Endothelial cell of umbilical vein (primary cell): ENCODE results near the gene NLE1.

Source experiments
- EZH2 ChIP-seq: IDR thresholded peaks from 2 replicates; pipeline ENCODE4 v1.6.1; 2012; ENCODE audit warnings: borderline replicate concordance, low read depth, mild to moderate bottlenecking, moderate library complexity, low read length, inconsistent platforms; ENCODE audit not compliant: severe bottlenecking
- POLR2A ChIP-seq: IDR thresholded peaks from 2 replicates; pipeline ENCODE4 v1.6.1; 2012; ENCODE audit warnings: low read depth, mild to moderate bottlenecking, control low read depth, low read length
- POLR2AphosphoS5 ChIP-seq: IDR thresholded peaks from 2 replicates; pipeline ENCODE4 v1.6.1; 2012; ENCODE audit warnings: low read depth, mild to moderate bottlenecking, control low read depth, low read length, moderate library complexity; ENCODE audit not compliant: insufficient read depth
- TF ChIP-seq, protein P1 (sequence below), 2 donors: IDR thresholded peaks; 1 replicate in 1 of 2; 2 replicates in 1 of 2; pipeline ENCODE4 v1.5.1; 2011; ENCODE audit warnings: low read length in 2 of 2, mild to moderate bottlenecking in 2 of 2, moderate library complexity in 2 of 2, control low read depth in 1 of 2, inconsistent platforms in 1 of 2, low read depth in 1 of 2; ENCODE audit not compliant: insufficient read depth in 1 of 2; ENCODE audit errors: extremely low read depth in 1 of 2

DNA sequence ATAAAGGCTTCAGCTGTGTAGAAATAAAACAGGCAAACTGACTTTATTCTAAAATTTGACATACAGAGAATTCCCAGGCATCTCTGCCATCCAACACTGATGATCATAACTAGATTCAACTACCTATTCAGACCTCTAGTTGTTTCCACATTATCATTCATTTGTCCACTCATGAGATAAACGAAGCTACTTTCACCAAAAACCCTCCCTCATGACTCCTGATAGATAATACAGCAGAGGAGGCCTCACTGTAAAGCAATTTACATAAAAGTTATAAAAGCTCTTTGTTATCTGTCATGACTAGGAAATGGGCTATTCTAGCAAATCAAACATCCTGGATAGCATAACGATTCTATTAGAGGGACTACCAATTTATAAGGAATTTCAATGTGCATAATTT lies 59.0 kb downstream of the NLE1 start:
- TF ChIP-seq POLR2A (no peak), EZH2 (no peak), POLR2AphosphoS5 (no peak)
- TF ChIP-seq, protein P1, sequence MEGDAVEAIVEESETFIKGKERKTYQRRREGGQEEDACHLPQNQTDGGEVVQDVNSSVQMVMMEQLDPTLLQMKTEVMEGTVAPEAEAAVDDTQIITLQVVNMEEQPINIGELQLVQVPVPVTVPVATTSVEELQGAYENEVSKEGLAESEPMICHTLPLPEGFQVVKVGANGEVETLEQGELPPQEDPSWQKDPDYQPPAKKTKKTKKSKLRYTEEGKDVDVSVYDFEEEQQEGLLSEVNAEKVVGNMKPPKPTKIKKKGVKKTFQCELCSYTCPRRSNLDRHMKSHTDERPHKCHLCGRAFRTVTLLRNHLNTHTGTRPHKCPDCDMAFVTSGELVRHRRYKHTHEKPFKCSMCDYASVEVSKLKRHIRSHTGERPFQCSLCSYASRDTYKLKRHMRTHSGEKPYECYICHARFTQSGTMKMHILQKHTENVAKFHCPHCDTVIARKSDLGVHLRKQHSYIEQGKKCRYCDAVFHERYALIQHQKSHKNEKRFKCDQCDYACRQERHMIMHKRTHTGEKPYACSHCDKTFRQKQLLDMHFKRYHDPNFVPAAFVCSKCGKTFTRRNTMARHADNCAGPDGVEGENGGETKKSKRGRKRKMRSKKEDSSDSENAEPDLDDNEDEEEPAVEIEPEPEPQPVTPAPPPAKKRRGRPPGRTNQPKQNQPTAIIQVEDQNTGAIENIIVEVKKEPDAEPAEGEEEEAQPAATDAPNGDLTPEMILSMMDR (IDR thresholded peaks at IDR 0.05; ENCODE audit: extremely low read depth in 1 of 2, insufficient read depth in 1 of 2, low read depth in 1 of 2, low read length in 2 of 2), result no peak
